Stimulated activated CD8-positive, alpha-beta memory T cell treated with anti-CD3 and anti-CD28 coated beads, Interleukin-2, amount 100 ng/mL, for 1 hour (primary cell): ENCODE measurements around the gene KCNN1.
A peak's percentile ranks its signal among the peaks of the same experiment; 100 is the strongest.
"Not testable (repeated sequence)": the region's sequence is repeated elsewhere in the genome, so short reads cannot be mapped to it uniquely, and the experiment has no call there.

Experiments
- DNase-seq, 2 donors: peaks; one replicate each; pipeline ENCODE4 v3.0.0-alpha.2; 2020; ENCODE audit warnings: low read depth in 2 of 2

The KCNN1 gene

GRCh38 chr19:18027151-18027550, 60.2 kb downstream of the KCNN1 start:
- DNase-seq = no peak

- no peak for DNase-seq
These were observed 62.9 kb downstream of the KCNN1 start for GRCh38 chr19:18029617-18030338.

- DNase-seq = not testable (repeated sequence)
These were observed 64.5 kb downstream of the KCNN1 start for GRCh38 chr19:18031401-18031800.

GRCh38 chr19:18032102-18032501, 65.2 kb downstream of the KCNN1 start:
- not testable (repeated sequence) for DNase-seq

GRCh38 chr19:18041054-18041453, 74.1 kb downstream of the KCNN1 start:
- no peak for DNase-seq

GRCh38 chr19:18043676-18044075, 76.8 kb downstream of the KCNN1 start:
- no peak for DNase-seq

- DNase-seq = peak; percentile 66 to 67
These were observed 78.0 kb downstream of the KCNN1 start for GRCh38 chr19:18044825-18045304.

GRCh38 chr19:18045307-18046050, 78.6 kb downstream of the KCNN1 start:
- DNase-seq = no peak

GRCh38 chr19:18046059-18046718, 79.3 kb downstream of the KCNN1 start:
- no peak for DNase-seq

GRCh38 chr19:18049385-18049784, 82.5 kb downstream of the KCNN1 start:
- DNase-seq = no peak
